ENCODE results near the gene SUMO2.
"Not testable (repeated sequence)": the region's sequence is repeated elsewhere in the genome, so short reads cannot be mapped to it uniquely, and the experiment has no call there.

The SUMO2 gene

GRCh38 chr17:75181608-75182318, 996 bp downstream of the SUMO2 start:
- peak; percentile 30 for DNase-seq (ENCODE audit: low spot score)

GRCh38 chr17:75181110-75181509, 1.6 kb downstream of the SUMO2 start:
- DNase-seq (ENCODE audit: low spot score), result no peak

GRCh38 chr17:75178453-75178852, 4.3 kb downstream of the SUMO2 start:
- no peak for DNase-seq (ENCODE audit: low spot score)

GRCh38 chr17:75176625-75177024, 6.1 kb downstream of the SUMO2 start:
- DNase-seq (ENCODE audit: low spot score), result no peak

GRCh38 chr17:75174996-75175395, 7.8 kb downstream of the SUMO2 start:
- no peak for DNase-seq (ENCODE audit: low spot score)

GRCh38 chr17:75173526-75173925, 9.2 kb downstream of the SUMO2 start:
- DNase-seq (ENCODE audit: low spot score), result no peak

- no peak for DNase-seq (ENCODE audit: low spot score)
Measured at GRCh38 chr17:75168998-75169397, 13.8 kb downstream of the SUMO2 start.

- not testable (repeated sequence) for DNase-seq (ENCODE audit: low spot score)
Measured at GRCh38 chr17:75164606-75165005, 18.2 kb downstream of the SUMO2 start.

GRCh38 chr17:75163074-75163473, 19.7 kb downstream of the SUMO2 start:
- no peak for DNase-seq (ENCODE audit: low spot score)

- no peak for DNase-seq (ENCODE audit: low spot score)
Measured at GRCh38 chr17:75160211-75160610, 22.5 kb downstream of the SUMO2 start.

GRCh38 chr17:75159196-75160031, 23.3 kb downstream of the SUMO2 start:
- no peak for DNase-seq (ENCODE audit: low spot score)

- not testable (repeated sequence) for DNase-seq (ENCODE audit: low spot score)
Measured at GRCh38 chr17:75158480-75158879, 24.3 kb downstream of the SUMO2 start.

- no peak for DNase-seq (ENCODE audit: low spot score)
Measured at GRCh38 chr17:75155191-75155601, 27.6 kb downstream of the SUMO2 start.

GRCh38 chr17:75154195-75155106, 28.3 kb downstream of the SUMO2 start, which contains the start of gene JPT1:
Gene JPT1 (minus strand): TSS chr17:75154512. CDS start chr17:75154397, 115 bp downstream.
- peak; percentile 100 for DNase-seq (ENCODE audit: low spot score)

- DNase-seq (ENCODE audit: low spot score), result peak; percentile 31
Measured at GRCh38 chr17:75153780-75154194, 29.0 kb downstream of the SUMO2 start.

- DNase-seq (ENCODE audit: low spot score), result peak; percentile 48
Measured at GRCh38 chr17:75152922-75153779, 29.6 kb downstream of the SUMO2 start.

- DNase-seq (ENCODE audit: low spot score), result no peak
Measured at GRCh38 chr17:75152523-75152921, 30.2 kb downstream of the SUMO2 start.

GRCh38 chr17:75151930-75152329, 30.8 kb downstream of the SUMO2 start:
- peak; percentile 30 for DNase-seq (ENCODE audit: low spot score)

GRCh38 chr17:75147878-75148546, 34.7 kb downstream of the SUMO2 start:
- no peak for DNase-seq (ENCODE audit: low spot score)

- no peak for DNase-seq (ENCODE audit: low spot score)
Measured at GRCh38 chr17:75146592-75146991, 36.2 kb downstream of the SUMO2 start.
